Peyer's patch (tissue), 4 donors: Measurements from ENCODE around the gene ABHD17B.
"Not testable (repeated sequence)": the region's sequence is repeated elsewhere in the genome, so short reads cannot be mapped to it uniquely, and the experiment has no call there.

Experiments used
- CTCF ChIP-seq, 6 experiments: fragments of 450-650 bp in 4 of 6; fragments of 200-600 bp in 2 of 6; sonication (generic) in 1 of 6; IDR thresholded peaks; one replicate each; pipeline ENCODE4 v1.5.1; 2017 to 2019; ENCODE audit warnings: antibody characterized with exemption in 6 of 6, mild to moderate bottlenecking in 3 of 6, moderate library complexity in 1 of 6
- POLR2A ChIP-seq, 2 donors: fragments of 450-650 bp; IDR thresholded peaks; one replicate each; pipeline ENCODE4 v1.5.1; 2017; ENCODE audit warnings: antibody characterized with exemption in 2 of 2, mild to moderate bottlenecking in 2 of 2, moderate library complexity in 2 of 2

GRCh38 chr9:71954652-71955051 is 43.7 kb upstream of the ABHD17B start:
- not testable (repeated sequence) for TF ChIP-seq CTCF, POLR2A (IDR thresholded peaks at IDR 0.05)
